K562 (cell line): ENCODE measurements around the gene FADS1. TPM values are rescaled to one million over a fixed set of nuclear protein-coding genes. Genes with fewer than 3 reads are reported as not detected.

Source experiments
- FOXA1 ChIP-seq: fragments of 450-650 bp; IDR thresholded peaks from 2 replicates; pipeline ENCODE4 v1.6.1; 2016; ENCODE audit warnings: mild to moderate bottlenecking, borderline replicate concordance
- HNRNPL ChIP-seq: fragments of 200-400 bp; formaldehyde crosslinking; IDR thresholded peaks from 2 replicates; pipeline ENCODE4 v1.6.1; 2017; ENCODE audit warnings: low read depth, mild to moderate bottlenecking, low read length
- POLR2G ChIP-seq: fragments of 200-400 bp; formaldehyde crosslinking; IDR thresholded peaks from 2 replicates; pipeline ENCODE4 v1.6.1; 2017; ENCODE audit warnings: low read depth, mild to moderate bottlenecking, antibody characterized with exemption, low read length, moderate library complexity
- SMAD3 ChIP-seq: fragments of 450-650 bp; formaldehyde crosslinking; conservative IDR thresholded peaks from 2 replicates; pipeline ENCODE4 v1.4.0; 2020; ENCODE audit warnings: mild to moderate bottlenecking
- ZBTB33 ChIP-seq: sonication (generic); formaldehyde crosslinking; IDR thresholded peaks from 2 replicates; pipeline ENCODE4 v1.8.1; 2023; ENCODE audit warnings: mild to moderate bottlenecking, missing genetic modification reagents
- ZNF124 ChIP-seq: sonication (generic); formaldehyde crosslinking; IDR thresholded peaks from 2 replicates; pipeline ENCODE4 v1.8.1; 2022; ENCODE audit warnings: missing genetic modification reagents
- polyA plus RNA-seq, 8 experiments: library from polyadenylated mRNA; depleted of rRNA in 4 of 8; stranded (reverse) in 5 of 8; unstranded in 3 of 8; fragments of >200 nt; fragmentation: Nextera tagmentation in 2 of 8; fragmentation: Illumina TruSeq in 1 of 8; extraction: Ambion mirVana in 2 of 8; extraction: Trizol in 1 of 8; gene quantifications; 2 replicates each; pipeline versions ENCODE4 v1.2.1 to v1.2.3, GENCODE V29; 2011 to 2014; ENCODE audit warnings: inconsistent platforms in 1 of 8, missing spikeins in 1 of 8
- total RNA-seq, 7 experiments: library from RNA; depleted of rRNA in 6 of 7; stranded (reverse); fragments of >200 nt in 6 of 7; fragmentation: Illumina TruSeq in 2 of 7; extraction: Trizol in 2 of 7; gene quantifications; 2 replicates each; pipeline versions ENCODE4 v1.2.1 to v1.2.3, GENCODE V29; 2011 to 2021; ENCODE audit warnings: low replicate concordance in 1 of 7
- TF ChIP-seq, protein P1 (sequence below): fragments of 450-650 bp; IDR thresholded peaks from 2 replicates; pipeline ENCODE4 v1.6.1; 2017; ENCODE audit warnings: antibody characterized with exemption, mild to moderate bottlenecking

FADS1 gene
- total and polyA plus RNA-seq, 9 of the 15 experiments (the other 6 are each of a cell fraction or from before 2014, with no cell fraction given), result 110 to 864 (median 364) TPM

DNA sequence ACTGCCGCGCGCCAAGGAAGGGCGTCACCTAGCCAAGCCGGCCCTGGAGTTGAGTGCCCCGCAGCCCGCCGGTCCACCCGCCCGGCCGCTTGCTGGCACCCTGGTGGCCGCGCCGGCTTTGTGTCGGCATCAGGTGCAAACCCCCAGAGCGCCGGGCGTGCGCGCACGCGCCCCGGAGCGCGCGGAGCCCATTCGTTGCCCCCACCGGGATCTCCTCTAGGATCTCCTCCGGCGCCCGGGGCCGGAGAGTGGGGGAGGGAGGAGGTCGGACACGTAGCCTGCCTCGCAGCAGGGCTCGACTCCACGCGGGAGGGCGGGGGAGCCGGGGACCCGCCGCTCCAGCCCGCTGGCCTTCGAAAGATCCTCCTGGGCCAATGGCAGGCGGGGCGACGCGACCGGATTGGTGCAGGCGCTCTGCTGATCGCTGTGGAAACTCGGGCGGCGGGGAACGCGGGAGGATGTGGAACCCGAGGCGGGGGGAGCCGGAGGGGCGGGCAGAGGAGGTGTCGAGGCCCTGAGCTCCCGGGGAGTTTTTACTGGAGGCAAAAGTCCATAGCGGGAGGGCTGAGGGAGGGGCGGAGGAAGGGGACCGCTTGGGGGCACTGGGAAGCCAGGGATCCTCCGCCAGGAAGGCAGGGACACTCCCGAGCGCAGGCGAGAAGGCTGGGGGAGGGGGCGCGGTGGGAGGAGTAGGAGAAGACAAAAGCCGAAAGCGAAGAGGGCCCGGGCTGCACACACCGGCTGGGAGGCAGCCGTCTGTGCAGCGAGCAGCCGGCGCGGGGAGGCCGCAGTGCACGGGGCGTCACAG is 11.0 kb upstream of the FADS1 start, which contains the start of gene FADS2 (continued):
- no peak for TF ChIP-seq HNRNPL
- TF ChIP-seq, protein P1, sequence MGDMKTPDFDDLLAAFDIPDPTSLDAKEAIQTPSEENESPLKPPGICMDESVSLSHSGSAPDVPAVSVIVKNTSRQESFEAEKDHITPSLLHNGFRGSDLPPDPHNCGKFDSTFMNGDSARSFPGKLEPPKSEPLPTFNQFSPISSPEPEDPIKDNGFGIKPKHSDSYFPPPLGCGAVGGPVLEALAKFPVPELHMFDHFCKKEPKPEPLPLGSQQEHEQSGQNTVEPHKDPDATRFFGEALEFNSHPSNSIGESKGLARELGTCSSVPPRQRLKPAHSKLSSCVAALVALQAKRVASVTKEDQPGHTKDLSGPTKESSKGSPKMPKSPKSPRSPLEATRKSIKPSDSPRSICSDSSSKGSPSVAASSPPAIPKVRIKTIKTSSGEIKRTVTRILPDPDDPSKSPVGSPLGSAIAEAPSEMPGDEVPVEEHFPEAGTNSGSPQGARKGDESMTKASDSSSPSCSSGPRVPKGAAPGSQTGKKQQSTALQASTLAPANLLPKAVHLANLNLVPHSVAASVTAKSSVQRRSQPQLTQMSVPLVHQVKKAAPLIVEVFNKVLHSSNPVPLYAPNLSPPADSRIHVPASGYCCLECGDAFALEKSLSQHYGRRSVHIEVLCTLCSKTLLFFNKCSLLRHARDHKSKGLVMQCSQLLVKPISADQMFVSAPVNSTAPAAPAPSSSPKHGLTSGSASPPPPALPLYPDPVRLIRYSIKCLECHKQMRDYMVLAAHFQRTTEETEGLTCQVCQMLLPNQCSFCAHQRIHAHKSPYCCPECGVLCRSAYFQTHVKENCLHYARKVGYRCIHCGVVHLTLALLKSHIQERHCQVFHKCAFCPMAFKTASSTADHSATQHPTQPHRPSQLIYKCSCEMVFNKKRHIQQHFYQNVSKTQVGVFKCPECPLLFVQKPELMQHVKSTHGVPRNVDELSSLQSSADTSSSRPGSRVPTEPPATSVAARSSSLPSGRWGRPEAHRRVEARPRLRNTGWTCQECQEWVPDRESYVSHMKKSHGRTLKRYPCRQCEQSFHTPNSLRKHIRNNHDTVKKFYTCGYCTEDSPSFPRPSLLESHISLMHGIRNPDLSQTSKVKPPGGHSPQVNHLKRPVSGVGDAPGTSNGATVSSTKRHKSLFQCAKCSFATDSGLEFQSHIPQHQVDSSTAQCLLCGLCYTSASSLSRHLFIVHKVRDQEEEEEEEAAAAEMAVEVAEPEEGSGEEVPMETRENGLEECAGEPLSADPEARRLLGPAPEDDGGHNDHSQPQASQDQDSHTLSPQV, result 0 out of 2 replicates have a peak, but pooled peaks have one; percentile 18
- TF ChIP-seq ZBTB33, result peak; percentile 95
- TF ChIP-seq POLR2G, result peak; percentile 68
- TF ChIP-seq SMAD3 (CRISPR knock-in tag), result no peak
- TF ChIP-seq ZNF124, result no peak
- no peak for TF ChIP-seq FOXA1
- TF ChIP-seq, all 486 proteins: peak for 3
